ENCODE results near the gene CRTC2. TPM values are rescaled to one million over a fixed set of nuclear protein-coding genes. Genes with fewer than 3 reads are reported as not detected.

Gene CRTC2
- total and polyA plus RNA-seq, 2 of the 4 experiments (the other 2 are of a cell fraction), result 2.7 to 20.1 TPM

DNA sequence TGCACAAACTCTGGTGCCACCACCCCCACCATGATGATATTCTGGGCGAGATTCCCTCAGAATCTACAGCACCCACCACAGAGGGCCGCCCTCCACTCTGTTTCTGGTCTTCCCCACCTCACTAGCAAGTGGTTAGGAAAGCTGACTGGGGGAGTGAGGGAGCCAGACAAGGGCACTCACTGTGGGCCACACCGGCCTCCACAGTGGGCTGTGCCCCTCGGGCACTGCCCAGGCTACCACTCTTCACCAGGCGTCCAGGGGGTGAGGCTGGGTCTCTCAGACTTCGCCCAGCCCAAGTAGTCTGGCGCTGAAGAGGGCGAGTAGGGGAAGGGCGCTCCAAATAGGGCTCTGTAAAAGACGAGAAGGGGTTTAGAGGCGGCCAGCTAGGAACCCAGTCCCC, 24.5 kb downstream of the CRTC2 start:
- in situ Hi-C loops (cut with MboI; ENCODE audit: low sequenced_read_pairs), result no loop called here
- dilution Hi-C loops (cut with HindIII; ENCODE audit: low sequenced_read_pairs, unreplicated experiment), result no loop called here
- Histone ChIP-seq H3K79me1 (ENCODE audit: low read depth in 1 of 2, low read length in 2 of 2) (peaks cover 0 to 5% of the 10 kb centered on the region in 2 experiments; a peak in 2 of 4 replicates), H2AFZ (replicated peaks; ENCODE audit: low read length, poor library complexity) (no peak overlapping the region), H3K27me3 (ENCODE audit: control insufficient read depth, insufficient read depth, low read length) (no peaks in the 10 kb centered on the region), H2BK120ac (ENCODE audit: low read depth, low read length) (no peak overlapping the region), H3K27ac (ENCODE audit: insufficient read depth, low read length) (no peak overlapping the region), H2BK20ac (ENCODE audit: low read depth, low read length) (no peak overlapping the region), H3K23ac (ENCODE audit: low read depth, low read length) (no peak overlapping the region), H3K9me1 (ENCODE audit: insufficient read depth, low read length) (peaks cover 6% of the 10 kb centered on the region), H3K9me3 (ENCODE audit: control insufficient read depth, insufficient read depth, low read length) (no peaks in the 10 kb centered on the region), H4K8ac (ENCODE audit: low read depth in 2 of 2, low read length in 2 of 2) (no peak overlapping the region), H4K91ac (ENCODE audit: insufficient read depth, low read depth, low read length) (no peak overlapping the region), H4K5ac (ENCODE audit: low read depth, low read length) (no peak overlapping the region), H3K56ac (ENCODE audit: extremely low read depth, insufficient read depth, low read length) (no peak overlapping the region), H3K4me3 (ENCODE audit: insufficient read depth, low read depth, low read length) (no peak overlapping the region), H2BK5ac (ENCODE audit: low read depth, low read length, poor library complexity, severe bottlenecking) (no peak overlapping the region), H4K20me1 (ENCODE audit: insufficient read depth, low read length) (peaks cover 4% of the 10 kb centered on the region; the same call in 1 of the 2 replicates), H3K9ac (ENCODE audit: low read depth, low read length) (no peak overlapping the region), H2AK9ac (replicated peaks; ENCODE audit: low read depth, low read length, poor library complexity) (peak overlapping the region; percentile 16), H3K14ac (replicated peaks; ENCODE audit: low read depth, low read length) (no peak overlapping the region), H3K4me1 (ENCODE audit: control insufficient read depth, insufficient read depth, low read length) (peaks cover 3% of the 10 kb centered on the region), H3K36me3 (ENCODE audit: control insufficient read depth, insufficient read depth, low read length) (peaks cover 66% of the 10 kb centered on the region), H2BK15ac (ENCODE audit: low read depth, low read length) (no peak overlapping the region), H3K18ac (ENCODE audit: low read depth, low read length) (no peak overlapping the region), H3K4me2 (ENCODE audit: low read depth, low read length) (no peak overlapping the region), H3K4ac (ENCODE audit: low read depth, low read length) (no peak overlapping the region), H2AK5ac (ENCODE audit: low read depth, low read length) (no peak overlapping the region)
- TF ChIP-seq RCOR1 (IDR thresholded peaks at IDR 0.05; ENCODE audit: insufficient replicate concordance, low read length) (no peak), NFE2L2 (IDR thresholded peaks at IDR 0.05; ENCODE audit: low read depth, low read length) (no peak), MXI1 (IDR thresholded peaks at IDR 0.05; ENCODE audit: borderline replicate concordance, low read depth, low read length) (no peak), SMC3 (IDR thresholded peaks at IDR 0.05; ENCODE audit: low read depth, low read length) (no peak), RFX5 (IDR thresholded peaks at IDR 0.05; ENCODE audit: low read depth, low read length) (no peak), BHLHE40 (IDR thresholded peaks at IDR 0.05; ENCODE audit: low read depth, low read length) (no peak), ELK1 (IDR thresholded peaks at IDR 0.05; ENCODE audit: borderline replicate concordance, low read depth, low read length) (no peak)
- no TSS peak for BruUV-seq (replicated peaks)
- no peak for DNase-seq
- 100% methylated on average over 5 of the region's 11 CpGs; no CpG with 5 or more reads in 1 of the 2 experiments for WGBS, 2 experiments (ENCODE audit: extremely low coverage in 2 of 2, insufficient read length in 1 of 2)
- intact Hi-C loops (cut with micrococcal nuclease), result no loop called here
- ChIA-PET CTCF (no interaction called here), POLR2A (ENCODE audit: unreplicated experiment) (no interaction called here)
- ATAC-seq (ENCODE audit: low read depth), result no peak

Measured in IMR-90 (cell line).